ENCODE data around the gene THRA. TPM values are rescaled to one million over a fixed set of nuclear protein-coding genes. Genes with fewer than 3 reads are reported as not detected.

Gene THRA
- polyA plus RNA-seq, 1 experiment, result 43.3 TPM

- Histone ChIP-seq H3K36me3 (ENCODE audit: control insufficient read depth, insufficient read depth, low read length) (peaks cover 3% of the 10 kb centered on the region), H3K4me3 (ENCODE audit: low read depth, low read length) (no peak overlapping the region), H3K27me3 (ENCODE audit: control insufficient read depth, insufficient read depth, low read length) (no peaks in the 10 kb centered on the region)
- no peak for DNase-seq (ENCODE audit: low read depth)
- ChIA-PET CTCF (interaction anchor here (0.8 to 1.5 kb wide), 5 partner anchors 10 to 132 kb away, joined by 3 to 6 read pairs (median 3); no protein-coding TSS in a partner anchor), POLR2A (no interaction called here)
- TF ChIP-seq, protein P1, sequence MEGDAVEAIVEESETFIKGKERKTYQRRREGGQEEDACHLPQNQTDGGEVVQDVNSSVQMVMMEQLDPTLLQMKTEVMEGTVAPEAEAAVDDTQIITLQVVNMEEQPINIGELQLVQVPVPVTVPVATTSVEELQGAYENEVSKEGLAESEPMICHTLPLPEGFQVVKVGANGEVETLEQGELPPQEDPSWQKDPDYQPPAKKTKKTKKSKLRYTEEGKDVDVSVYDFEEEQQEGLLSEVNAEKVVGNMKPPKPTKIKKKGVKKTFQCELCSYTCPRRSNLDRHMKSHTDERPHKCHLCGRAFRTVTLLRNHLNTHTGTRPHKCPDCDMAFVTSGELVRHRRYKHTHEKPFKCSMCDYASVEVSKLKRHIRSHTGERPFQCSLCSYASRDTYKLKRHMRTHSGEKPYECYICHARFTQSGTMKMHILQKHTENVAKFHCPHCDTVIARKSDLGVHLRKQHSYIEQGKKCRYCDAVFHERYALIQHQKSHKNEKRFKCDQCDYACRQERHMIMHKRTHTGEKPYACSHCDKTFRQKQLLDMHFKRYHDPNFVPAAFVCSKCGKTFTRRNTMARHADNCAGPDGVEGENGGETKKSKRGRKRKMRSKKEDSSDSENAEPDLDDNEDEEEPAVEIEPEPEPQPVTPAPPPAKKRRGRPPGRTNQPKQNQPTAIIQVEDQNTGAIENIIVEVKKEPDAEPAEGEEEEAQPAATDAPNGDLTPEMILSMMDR (IDR thresholded peaks at IDR 0.05; ENCODE audit: insufficient read depth, low read depth, low read length), result no peak
Observed at GRCh38 chr17:40056379-40057015, 6.3 kb upstream of the THRA start.

GRCh38 chr17:40058186-40058784, 4.5 kb upstream of the THRA start:
- no peak overlapping the region for H3K4me3 ChIP-seq (ENCODE audit: low read depth, low read length)

DNA sequence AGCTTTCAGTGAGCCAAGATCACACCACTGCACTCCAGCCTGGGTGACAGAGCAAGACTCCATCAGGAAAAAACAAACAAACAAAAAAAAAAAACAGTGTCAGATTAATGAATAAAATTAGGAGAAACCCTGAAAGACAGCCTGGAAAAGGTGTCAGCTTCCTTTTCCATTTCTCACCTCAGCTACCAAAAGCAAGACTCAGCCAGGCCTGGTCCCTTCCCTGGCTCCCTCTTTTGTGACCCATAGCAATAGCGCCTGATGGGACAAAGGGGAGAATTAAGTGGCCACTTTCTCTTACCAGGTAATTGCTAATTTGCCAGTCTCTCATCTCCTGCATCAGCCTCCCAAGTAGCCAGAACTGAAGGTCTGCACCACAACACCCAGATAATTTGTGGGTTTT, 3.9 kb upstream of the THRA start:
- no peak for DNase-seq (ENCODE audit: low read depth)
- H3K27me3 ChIP-seq (ENCODE audit: control insufficient read depth, insufficient read depth, low read length), result no peaks in the 10 kb centered on the region
- TF ChIP-seq, protein P1 (IDR thresholded peaks at IDR 0.05; ENCODE audit: insufficient read depth, low read depth, low read length), result no peak
- H3K4me3 ChIP-seq (ENCODE audit: low read depth, low read length), result no peak overlapping the region
- ChIA-PET POLR2A (no interaction called here), CTCF (interaction anchor here (0.9 to 3.3 kb wide), 7 partner anchors 16 to 52 kb away, joined by 3 to 27 read pairs (median 5); partner anchors contain the start of gene NR1D1)
- H3K36me3 ChIP-seq (ENCODE audit: control insufficient read depth, insufficient read depth, low read length), result no peaks in the 10 kb centered on the region

More at GRCh38 chr17:40058186-40058784, 4.5 kb upstream of the THRA start:
- TF ChIP-seq, protein P1 (IDR thresholded peaks at IDR 0.05; ENCODE audit: insufficient read depth, low read depth, low read length), result no peak
- POLR2A ChIA-PET, result no interaction called here
- CTCF ChIA-PET, result interaction anchor here (0.6 to 3.3 kb wide), 9 partner anchors 8 to 214 kb away, joined by 3 to 27 read pairs (median 5); partner anchors contain the start of gene NR1D1
- no peaks in the 10 kb centered on the region for H3K27me3 ChIP-seq (ENCODE audit: control insufficient read depth, insufficient read depth, low read length)
- H3K36me3 ChIP-seq (ENCODE audit: control insufficient read depth, insufficient read depth, low read length), result no peaks in the 10 kb centered on the region
- DNase-seq (ENCODE audit: low read depth), result no peak

DNA sequence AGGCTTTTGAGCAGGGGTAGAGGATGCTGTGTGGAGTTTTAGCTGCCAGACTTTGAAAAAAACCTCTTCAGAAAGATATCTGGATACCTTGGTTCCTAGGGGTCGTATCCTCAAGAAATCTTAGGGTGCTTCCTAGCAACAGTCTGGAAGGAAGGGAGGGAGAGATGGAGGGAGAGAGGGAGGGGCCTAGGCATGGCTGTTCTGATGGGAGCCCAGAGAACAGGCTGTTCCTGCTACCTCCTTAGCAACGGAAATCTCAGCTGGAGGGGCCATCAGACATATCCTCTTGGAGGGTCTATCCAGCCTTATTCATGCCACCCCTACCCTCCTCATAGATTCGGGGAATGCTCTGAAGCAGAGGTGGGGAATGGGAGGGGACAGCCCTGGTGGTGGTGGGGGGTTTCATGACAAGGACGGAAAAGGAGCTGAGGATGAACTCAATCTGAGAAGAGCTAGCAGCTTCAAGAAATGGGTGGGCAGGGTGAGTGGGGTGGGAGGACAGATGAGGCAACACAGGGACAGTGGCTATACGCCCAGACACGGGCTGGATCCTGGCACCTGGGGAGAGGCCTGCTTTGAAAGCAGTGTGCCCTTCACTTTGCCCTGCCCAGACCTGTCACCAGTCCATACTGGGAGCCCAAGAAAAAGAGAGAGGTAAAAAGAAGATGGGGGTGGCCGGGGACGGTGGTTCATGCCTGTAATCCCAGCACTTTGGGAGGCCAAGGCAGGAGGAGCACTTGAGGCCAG, 2.9 kb upstream of the THRA start:
- Histone ChIP-seq H3K36me3 (ENCODE audit: control insufficient read depth, insufficient read depth, low read length) (no peaks in the 10 kb centered on the region), H3K27me3 (ENCODE audit: control insufficient read depth, insufficient read depth, low read length) (no peaks in the 10 kb centered on the region), H3K4me3 (ENCODE audit: low read depth, low read length) (no peak overlapping the region)
- CTCF ChIA-PET, result interaction anchor here (0.6 to 3.3 kb wide), 5 partner anchors 15 to 41 kb away, joined by 3 to 27 read pairs (median 5); partner anchors contain the start of gene NR1D1
- POLR2A ChIA-PET, result no interaction called here
- no peak for DNase-seq (ENCODE audit: low read depth)
- TF ChIP-seq, protein P1 (IDR thresholded peaks at IDR 0.05; ENCODE audit: insufficient read depth, low read depth, low read length), result no peak

Measured in BJ (cell line).